Muscle of back (tissue), 11 donors: ENCODE results near the gene GNLY. TPM values are rescaled to one million over a fixed set of nuclear protein-coding genes. Genes with fewer than 3 reads are reported as not detected.

ENCODE experiments used
- DNase-seq, 3 donors: peaks; one replicate each; pipeline versions ENCODE4 v3.0.0 to v3.0.0-alpha.2; 2013
- polyA plus RNA-seq, 10 donors: library from polyadenylated mRNA; unstranded; fragments of 120-200 nt; gene quantifications; one replicate each; pipeline ENCODE4 v1.2.1, GENCODE V29; 2013; ENCODE audit not compliant: insufficient read length in 10 of 10

GNLY gene
- polyA plus RNA-seq, 10 donors = 0.50 to 3.6 (median 1.0) TPM

GRCh38 chr2:85681776-85682175 lies 12.4 kb upstream of the GNLY start:
- no peak for DNase-seq

GRCh38 chr2:85682378-85682777 lies 11.8 kb upstream of the GNLY start:
- DNase-seq = no peak

GRCh38 chr2:85684380-85684779 lies 9.8 kb upstream of the GNLY start:
- no peak for DNase-seq

- no peak for DNase-seq
These were observed 9.4 kb upstream of the GNLY start for GRCh38 chr2:85684806-85685205.

GRCh38 chr2:85690932-85691331 lies 3.2 kb upstream of the GNLY start:
- DNase-seq = no peak

GRCh38 chr2:85692039-85692645 lies 2.0 kb upstream of the GNLY start:
- no peak for DNase-seq

- no peak for DNase-seq
These were observed 963 bp downstream of the GNLY start for GRCh38 chr2:85695121-85695520.

- no peak for DNase-seq
These were observed 1.8 kb downstream of the GNLY start for GRCh38 chr2:85695691-85696668.

- no peak for DNase-seq
These were observed 2.9 kb downstream of the GNLY start for GRCh38 chr2:85697096-85697495.

GRCh38 chr2:85697716-85698115 lies 3.6 kb downstream of the GNLY start:
- no peak for DNase-seq

- no peak for DNase-seq
These were observed 4.2 kb downstream of the GNLY start for GRCh38 chr2:85698184-85698879.

GRCh38 chr2:85698880-85699254 lies 4.7 kb downstream of the GNLY start:
- no peak for DNase-seq

GRCh38 chr2:85699325-85699724 lies 5.2 kb downstream of the GNLY start:
- DNase-seq = no peak

GRCh38 chr2:85702172-85702571 lies 8.0 kb downstream of the GNLY start:
- peak in 1 of 3 donors; percentile 50 for DNase-seq

GRCh38 chr2:85702800-85703199 lies 8.6 kb downstream of the GNLY start:
- DNase-seq = no peak

GRCh38 chr2:85703329-85703728 lies 9.2 kb downstream of the GNLY start:
- no peak for DNase-seq

- DNase-seq = no peak
These were observed 9.9 kb downstream of the GNLY start for GRCh38 chr2:85704038-85704437.

GRCh38 chr2:85704800-85705679 lies 10.9 kb downstream of the GNLY start:
- DNase-seq = no peak

GRCh38 chr2:85705680-85706039 lies 11.5 kb downstream of the GNLY start:
- peak in 2 of 3 donors; percentile 35 to 49 for DNase-seq

- no peak for DNase-seq
These were observed 11.9 kb downstream of the GNLY start for GRCh38 chr2:85706063-85706462.

GRCh38 chr2:85706599-85707296 lies 12.6 kb downstream of the GNLY start:
- DNase-seq = peak in 1 of 3 donors; percentile 20
